ENCODE data around the gene BTAF1. TPM values are rescaled to one million over a fixed set of nuclear protein-coding genes. Genes with fewer than 3 reads are reported as not detected.

BTAF1 gene
- total RNA-seq, 5 donors from 2014 or later (not counting 1 experiment from before 2014, with no cell fraction given) = 61.0 to 81.8 (median 66.5) TPM

- Mint-ChIP-seq H3K27me3 (no peaks in the 10 kb centered on the region), H3K4me1 (no peaks in the 10 kb centered on the region), H3K9me3 (no peaks in the 10 kb centered on the region), H3K27ac (no peak overlapping the region), H3K36me3 (peaks cover 22% of the 10 kb centered on the region), H3K4me3 (no peak overlapping the region)
- WGBS (ENCODE audit: insufficient coverage) = 100% methylated on average over 1 of the region's 6 CpGs
- Histone ChIP-seq H3K27me3 (replicated peaks in 1 of 2; ENCODE audit: control insufficient read depth in 2 of 2, extremely low read depth in 1 of 2, insufficient read depth in 2 of 2, low read length in 1 of 2) (no peaks in the 10 kb centered on the region), H3K4me3 (ENCODE audit: control insufficient read depth in 1 of 2, extremely low read depth in 1 of 2, low read length in 1 of 2) (no peak overlapping the region), H3K4me1 (ENCODE audit: control insufficient read depth in 1 of 2, extremely low read depth in 1 of 2, insufficient read depth in 2 of 2, low read length in 2 of 2) (no peaks in the 10 kb centered on the region), H3K36me3 (ENCODE audit: control insufficient read depth in 2 of 2, extremely low read depth in 1 of 2, insufficient read depth in 1 of 2, low read length in 1 of 2) (peaks cover 0 to 3% of the 10 kb centered on the region in 2 donors), H3K27ac (ENCODE audit: low read length) (no peak overlapping the region), H3K9me3 (no peaks in the 10 kb centered on the region)
- ChIA-PET CTCF (no interaction called here), POLR2A (no interaction called here)
- no peak for ATAC-seq (replicated peaks in 1 of 4)
- no peak for DNase-seq
These were observed 150.7 kb downstream of the BTAF1 start for GRCh38 chr10:92074126-92074887.

GRCh38 chr10:92075829-92076228 lies 152.3 kb downstream of the BTAF1 start:
- no peaks in the 10 kb centered on the region for H3K9me3 ChIP-seq
- Mint-ChIP-seq H3K27me3 (no peaks in the 10 kb centered on the region), H3K4me1 (no peaks in the 10 kb centered on the region), H3K4me3 (no peak overlapping the region), H3K27ac (no peak overlapping the region), H3K36me3 (peaks cover 28% of the 10 kb centered on the region), H3K9me3 (no peaks in the 10 kb centered on the region)
- peaks cover 0 to 6% of the 10 kb centered on the region in 2 donors for H3K36me3 ChIP-seq (ENCODE audit: control insufficient read depth in 2 of 2, extremely low read depth in 1 of 2, insufficient read depth in 1 of 2, low read length in 1 of 2)
- ATAC-seq (replicated peaks in 1 of 4) = no peak
- ChIA-PET POLR2A (no interaction called here), CTCF (no interaction called here)
- DNase-seq = no peak
- no peak overlapping the region for H3K27ac ChIP-seq (ENCODE audit: low read length)
- no peaks in the 10 kb centered on the region for H3K27me3 ChIP-seq (replicated peaks in 1 of 2; ENCODE audit: control insufficient read depth in 2 of 2, extremely low read depth in 1 of 2, insufficient read depth in 2 of 2, low read length in 1 of 2)
- H3K4me1 ChIP-seq (ENCODE audit: control insufficient read depth in 1 of 2, extremely low read depth in 1 of 2, insufficient read depth in 2 of 2, low read length in 2 of 2) = no peaks in the 10 kb centered on the region
- no peak overlapping the region for H3K4me3 ChIP-seq (ENCODE audit: control insufficient read depth in 1 of 2, extremely low read depth in 1 of 2, low read length in 1 of 2)

GRCh38 chr10:92076722-92077121 lies 153.2 kb downstream of the BTAF1 start:
- Mint-ChIP-seq H3K4me1 (no peaks in the 10 kb centered on the region), H3K9me3 (no peaks in the 10 kb centered on the region), H3K27ac (no peak overlapping the region), H3K27me3 (no peaks in the 10 kb centered on the region), H3K4me3 (no peak overlapping the region), H3K36me3 (peaks cover 35% of the 10 kb centered on the region)
- POLR2A ChIA-PET = no interaction called here
- DNase-seq (no peak), ATAC-seq (replicated peaks in 1 of 4) (no peak)
- CTCF ChIA-PET = no interaction called here
- Histone ChIP-seq H3K4me1 (ENCODE audit: control insufficient read depth in 1 of 2, extremely low read depth in 1 of 2, insufficient read depth in 2 of 2, low read length in 2 of 2) (no peaks in the 10 kb centered on the region), H3K27ac (ENCODE audit: low read length) (no peak overlapping the region), H3K36me3 (ENCODE audit: control insufficient read depth in 2 of 2, extremely low read depth in 1 of 2, insufficient read depth in 1 of 2, low read length in 1 of 2) (peaks cover 2 to 12% of the 10 kb centered on the region in 2 donors), H3K9me3 (no peaks in the 10 kb centered on the region), H3K27me3 (replicated peaks in 1 of 2; ENCODE audit: control insufficient read depth in 2 of 2, extremely low read depth in 1 of 2, insufficient read depth in 2 of 2, low read length in 1 of 2) (no peaks in the 10 kb centered on the region), H3K4me3 (ENCODE audit: control insufficient read depth in 1 of 2, extremely low read depth in 1 of 2, low read length in 1 of 2) (no peak overlapping the region)

- H3K4me1 Mint-ChIP-seq = no peaks in the 10 kb centered on the region
- H3K27me3 ChIP-seq (replicated peaks in 1 of 2; ENCODE audit: control insufficient read depth in 2 of 2, extremely low read depth in 1 of 2, insufficient read depth in 2 of 2, low read length in 1 of 2) = no peaks in the 10 kb centered on the region
These were observed 155.4 kb downstream of the BTAF1 start for GRCh38 chr10:92079003-92079402.

More at GRCh38 chr10:92079003-92079402, 155.4 kb downstream of the BTAF1 start:
- Mint-ChIP-seq H3K4me3 (no peak overlapping the region), H3K9me3 (no peaks in the 10 kb centered on the region), H3K36me3 (peaks cover 35% of the 10 kb centered on the region), H3K27ac (no peak overlapping the region), H3K27me3 (no peaks in the 10 kb centered on the region)
- H3K4me1 ChIP-seq (ENCODE audit: control insufficient read depth in 1 of 2, extremely low read depth in 1 of 2, insufficient read depth in 2 of 2, low read length in 2 of 2) = no peaks in the 10 kb centered on the region
- no peak overlapping the region for H3K4me3 ChIP-seq (ENCODE audit: control insufficient read depth in 1 of 2, extremely low read depth in 1 of 2, low read length in 1 of 2)
- WGBS (ENCODE audit: insufficient coverage) = no CpG with 5 or more reads among the region's 6 CpGs
- CTCF ChIA-PET = no interaction called here
- no peak overlapping the region for H3K27ac ChIP-seq (ENCODE audit: low read length)
- ATAC-seq (replicated peaks in 1 of 4) = no peak
- no peak for DNase-seq
- POLR2A ChIA-PET = interaction anchor here in 1 of 2 donors (0.6 kb wide), 1 partner anchor 143 kb away, joined by 10 read pairs; no protein-coding TSS in a partner anchor
- H3K36me3 ChIP-seq (ENCODE audit: control insufficient read depth in 2 of 2, extremely low read depth in 1 of 2, insufficient read depth in 1 of 2, low read length in 1 of 2) = peaks cover 2 to 12% of the 10 kb centered on the region in 2 donors
- H3K9me3 ChIP-seq = no peaks in the 10 kb centered on the region

Other genes with a start within 250 kb of the BTAF1 start
- gene TNKS2, start 125.3 kb upstream of the BTAF1 start, total RNA-seq = 10 to 100 TPM; 41.0 to 53.7 (median 47.6) TPM
- gene FGFBP3, start 14.3 kb upstream of the BTAF1 start, total RNA-seq = 1 to 10 TPM in 4 of 5 donors, under 1 TPM in 1; 0.98 to 6.7 (median 5.9) TPM

Measured in T-cell (primary cell).